DMS79 (cell line): Measurements from ENCODE around the gene DYRK2.

Source experiments
- DNase-seq: peaks from one replicate; lab custom pipeline; 2025; lab: John Stamatoyannopoulos, UW

DYRK2 gene

DNA sequence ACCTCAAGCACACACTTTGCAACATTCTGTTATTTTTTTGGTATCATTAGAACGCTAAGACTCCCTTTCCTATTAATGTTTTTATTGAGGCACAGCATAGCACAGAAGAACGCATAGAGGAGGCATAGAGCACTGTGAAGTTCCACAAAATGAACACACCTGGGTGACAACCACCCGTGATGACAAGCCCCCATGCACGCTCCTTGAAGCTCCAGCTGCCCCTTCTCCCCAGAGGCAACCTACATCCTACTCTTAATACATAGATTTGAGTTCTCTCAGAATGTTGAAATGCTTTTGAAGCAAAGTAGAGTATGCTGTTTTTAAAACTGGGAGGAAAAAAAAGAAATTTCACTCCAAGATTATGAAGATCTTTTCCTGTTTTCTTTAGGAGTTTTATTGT, 55.5 kb downstream of the DYRK2 start:
- no peak for DNase-seq

- no peak for DNase-seq
Measured at GRCh38 chr12:67705394-67706370, 57.1 kb downstream of the DYRK2 start.

DNA sequence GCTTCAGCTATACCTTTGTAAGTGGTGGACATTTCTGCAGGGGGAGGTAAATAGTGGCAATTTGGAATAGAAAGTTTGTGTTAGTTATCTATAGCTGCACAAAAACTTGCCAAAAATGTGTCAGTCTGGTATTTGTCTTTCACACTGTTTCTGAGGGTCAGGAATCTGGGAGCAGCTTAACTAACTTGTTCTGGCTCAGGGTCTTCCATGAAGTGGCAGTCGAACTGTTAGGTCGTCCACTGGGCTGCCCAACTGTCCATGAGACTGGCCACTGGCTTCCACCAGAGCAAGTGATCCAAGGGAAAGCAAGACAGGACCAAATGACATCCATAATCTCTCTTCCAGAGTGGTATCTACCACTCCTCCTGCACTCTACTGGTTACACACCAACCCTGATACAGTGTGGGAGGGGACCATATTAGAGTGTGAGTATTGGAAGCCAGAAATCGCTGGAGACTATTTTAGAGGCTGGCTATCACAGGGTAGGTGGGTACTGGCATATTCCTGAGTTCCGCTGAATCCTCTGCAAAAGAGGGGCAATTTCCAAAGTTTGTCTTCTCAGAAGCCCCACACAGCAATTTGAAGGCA, 60.9 kb downstream of the DYRK2 start:
- DNase-seq, result no peak

GRCh38 chr12:67710582-67710981, 62.0 kb downstream of the DYRK2 start:
- DNase-seq, result no peak

- no peak for DNase-seq
Measured at GRCh38 chr12:67712011-67712410, 63.5 kb downstream of the DYRK2 start.

GRCh38 chr12:67714648-67715047, 66.1 kb downstream of the DYRK2 start:
- DNase-seq, result no peak
